KMS-11 (cell line): ENCODE results near the gene OR12D2.
A peak's percentile ranks its signal among the peaks of the same experiment; 100 is the strongest.

Experiments
- H2AFZ ChIP-seq: fragments of 200-600 bp; sonication (generic); 2 replicates; pipeline ENCODE4 v1.6.1; 2016; ENCODE audit warnings: antibody characterized with exemption, mixed run types, low read depth
- H3K27ac ChIP-seq: fragments of 200-600 bp; sonication (generic); 2 replicates; pipeline ENCODE4 v1.6.1; 2016; ENCODE audit warnings: mild to moderate bottlenecking, mixed run types
- H3K27me3 ChIP-seq: fragments of 200-600 bp; sonication (generic); 2 replicates; pipeline ENCODE4 v1.6.1; 2017; ENCODE audit warnings: mild to moderate bottlenecking, low read depth, mixed run types, moderate library complexity; ENCODE audit not compliant: insufficient read depth
- H3K36me3 ChIP-seq: fragments of 200-600 bp; sonication (generic); 2 replicates; pipeline ENCODE4 v1.6.1; 2017; ENCODE audit warnings: mild to moderate bottlenecking, mixed run types; ENCODE audit not compliant: insufficient read depth
- H3K4me1 ChIP-seq: fragments of 200-600 bp; sonication (generic); 2 replicates; pipeline ENCODE4 v1.6.1; 2016; ENCODE audit warnings: mild to moderate bottlenecking, low read depth, mixed run types; ENCODE audit not compliant: poor library complexity, severe bottlenecking
- H3K4me2 ChIP-seq: fragments of 200-600 bp; sonication (generic); 2 replicates; pipeline ENCODE4 v1.7.0; 2016; ENCODE audit warnings: mild to moderate bottlenecking, mixed run types
- H3K4me3 ChIP-seq: fragments of 200-600 bp; sonication (generic); IDR thresholded peaks from 2 replicates; pipeline ENCODE4 v1.6.1; 2017; ENCODE audit warnings: low read depth, low read length, mixed read lengths; ENCODE audit not compliant: insufficient read depth
- H3K79me2 ChIP-seq: fragments of 200-600 bp; sonication (generic); 2 replicates; pipeline ENCODE4 v1.6.1; 2016; ENCODE audit warnings: low read depth, mixed run types; ENCODE audit not compliant: insufficient read depth
- H3K9ac ChIP-seq: fragments of 200-600 bp; sonication (generic); 2 replicates; pipeline ENCODE4 v1.6.1; 2016; ENCODE audit warnings: mild to moderate bottlenecking, mixed run types
- H4K20me1 ChIP-seq: fragments of 200-600 bp; sonication (generic); 2 replicates; pipeline ENCODE4 v1.6.1; 2016; ENCODE audit warnings: mild to moderate bottlenecking, mixed run types; ENCODE audit not compliant: insufficient read depth
- CTCF ChIP-seq: fragments of 200-600 bp; sonication (generic); conservative IDR thresholded peaks from 2 replicates; pipeline ENCODE4 v1.6.1; 2017; ENCODE audit warnings: low read depth, mild to moderate bottlenecking, antibody characterized with exemption, low read length, moderate library complexity, mixed read lengths

The OR12D2 gene

GRCh38 chr6:29375191-29375590, 20.2 kb upstream of the OR12D2 start, which contains the start of gene OR12D3:
Gene OR12D3 (minus strand): TSS chr6:29375291. CDS start chr6:29375287, 4 bp downstream.
- TF ChIP-seq CTCF = no peak
- Histone ChIP-seq H2AFZ (no peak within 1 kb of the TSS), H3K27me3 (no peaks in the 10 kb centered on the region), H3K27ac (no peak within 1 kb of the TSS), H3K4me2 (no peak within 1 kb of the TSS), H3K4me3 (no peak within 1 kb of the TSS), H3K4me1 (no peaks in the 10 kb centered on the region), H3K36me3 (no peaks in the 10 kb centered on the region), H4K20me1 (no peaks in the 10 kb centered on the region), H3K79me2 (no peaks in the 10 kb centered on the region), H3K9ac (no peak within 1 kb of the TSS)

- Histone ChIP-seq H3K4me3 (no peak overlapping the region), H3K79me2 (no peaks in the 10 kb centered on the region), H3K4me1 (no peaks in the 10 kb centered on the region), H3K27ac (no peak overlapping the region), H3K4me2 (no peak overlapping the region), H4K20me1 (no peaks in the 10 kb centered on the region), H3K27me3 (no peaks in the 10 kb centered on the region), H3K36me3 (no peaks in the 10 kb centered on the region), H3K9ac (no peak overlapping the region), H2AFZ (no peak overlapping the region)
- TF ChIP-seq CTCF = 0 out of 2 replicates have a peak, but pooled peaks have one; percentile 20
Observed at GRCh38 chr6:29376003-29376402, 19.4 kb upstream of the OR12D2 start.

GRCh38 chr6:29388533-29388932, 6.9 kb upstream of the OR12D2 start:
- no peaks in the 10 kb centered on the region for H3K36me3 ChIP-seq
- H3K27ac ChIP-seq = no peak overlapping the region
- H4K20me1 ChIP-seq = no peaks in the 10 kb centered on the region
- H3K9ac ChIP-seq = no peak overlapping the region
- no peak overlapping the region for H3K4me2 ChIP-seq
- H3K4me1 ChIP-seq = no peaks in the 10 kb centered on the region
- H3K79me2 ChIP-seq = no peaks in the 10 kb centered on the region
- no peak for TF ChIP-seq CTCF
- H3K4me3 ChIP-seq = no peak overlapping the region
- no peak overlapping the region for H2AFZ ChIP-seq
- H3K27me3 ChIP-seq = no peaks in the 10 kb centered on the region

- Histone ChIP-seq H2AFZ (no peak overlapping the region), H3K4me3 (no peak overlapping the region)
Observed at GRCh38 chr6:29399525-29399924, 4.1 kb downstream of the OR12D2 start.

More at GRCh38 chr6:29399525-29399924, 4.1 kb downstream of the OR12D2 start:
- Histone ChIP-seq H3K27ac (no peak overlapping the region), H3K4me2 (peak overlapping the region; percentile 14; the same call in 1 of the 2 replicates), H3K4me1 (no peaks in the 10 kb centered on the region), H3K79me2 (no peaks in the 10 kb centered on the region), H3K36me3 (no peaks in the 10 kb centered on the region), H4K20me1 (no peaks in the 10 kb centered on the region), H3K27me3 (no peaks in the 10 kb centered on the region), H3K9ac (no peak overlapping the region)
- no peak for TF ChIP-seq CTCF
